ENCODE results near the gene KLF6.

DNA sequence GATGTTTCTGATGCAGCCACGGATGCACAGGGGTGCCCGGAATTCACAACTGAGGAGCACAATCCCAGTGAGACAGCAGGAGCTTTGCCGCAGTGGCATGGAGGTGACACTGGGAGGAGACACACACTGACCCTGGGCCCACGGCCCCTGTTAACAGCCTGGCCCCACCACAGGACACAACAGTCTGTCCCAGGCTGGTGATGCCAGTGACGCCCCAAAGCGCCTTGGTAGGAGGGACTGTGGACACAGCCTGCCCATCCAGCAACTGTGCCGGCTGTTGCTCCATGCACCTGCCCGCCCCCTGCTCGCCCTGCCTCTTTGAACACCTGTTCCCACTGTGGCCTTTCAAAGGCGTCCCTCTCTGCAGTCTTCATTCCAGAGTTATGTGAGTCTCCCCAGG is 49.8 kb downstream of the KLF6 start:
- TF ChIP-seq REST (IDR thresholded peaks at IDR 0.05; ENCODE audit: unreplicated experiment) (no peak), POLR2AphosphoS5 (IDR thresholded peaks at IDR 0.05; ENCODE audit: low read depth) (no peak), EZH2phosphoT487 (IDR thresholded peaks at IDR 0.05; ENCODE audit: unreplicated experiment) (no peak), JUNB (IDR thresholded peaks at IDR 0.05; ENCODE audit: unreplicated experiment) (no peak), ZNF462 (CRISPR knock-in tag; IDR thresholded peaks at IDR 0.05) (no peak)
- TF ChIP-seq, protein P1, sequence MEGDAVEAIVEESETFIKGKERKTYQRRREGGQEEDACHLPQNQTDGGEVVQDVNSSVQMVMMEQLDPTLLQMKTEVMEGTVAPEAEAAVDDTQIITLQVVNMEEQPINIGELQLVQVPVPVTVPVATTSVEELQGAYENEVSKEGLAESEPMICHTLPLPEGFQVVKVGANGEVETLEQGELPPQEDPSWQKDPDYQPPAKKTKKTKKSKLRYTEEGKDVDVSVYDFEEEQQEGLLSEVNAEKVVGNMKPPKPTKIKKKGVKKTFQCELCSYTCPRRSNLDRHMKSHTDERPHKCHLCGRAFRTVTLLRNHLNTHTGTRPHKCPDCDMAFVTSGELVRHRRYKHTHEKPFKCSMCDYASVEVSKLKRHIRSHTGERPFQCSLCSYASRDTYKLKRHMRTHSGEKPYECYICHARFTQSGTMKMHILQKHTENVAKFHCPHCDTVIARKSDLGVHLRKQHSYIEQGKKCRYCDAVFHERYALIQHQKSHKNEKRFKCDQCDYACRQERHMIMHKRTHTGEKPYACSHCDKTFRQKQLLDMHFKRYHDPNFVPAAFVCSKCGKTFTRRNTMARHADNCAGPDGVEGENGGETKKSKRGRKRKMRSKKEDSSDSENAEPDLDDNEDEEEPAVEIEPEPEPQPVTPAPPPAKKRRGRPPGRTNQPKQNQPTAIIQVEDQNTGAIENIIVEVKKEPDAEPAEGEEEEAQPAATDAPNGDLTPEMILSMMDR (conservative IDR thresholded peaks at IDR 0.05; ENCODE audit: low read depth in 2 of 2): peak; percentile 29 to 73
